Measurements from ENCODE around the gene POLR2A.
"Not testable (repeated sequence)": the region's sequence is repeated elsewhere in the genome, so short reads cannot be mapped to it uniquely, and the experiment has no call there.

POLR2A gene

GRCh38 chr17:7478276-7479212, 5.6 kb upstream of the POLR2A start:
- no peak for DNase-seq (ENCODE audit: low read depth)

- no peak for DNase-seq (ENCODE audit: low read depth)
These were observed 4.7 kb upstream of the POLR2A start, which contains the start of gene ZBTB4 for GRCh38 chr17:7479213-7480088. Gene ZBTB4 (minus strand): TSS chr17:7479631. CDS start chr17:7466801, 12,830 bp downstream.

GRCh38 chr17:7480089-7480384, 4.1 kb upstream of the POLR2A start:
- no peak for DNase-seq (ENCODE audit: low read depth)

- not testable (repeated sequence) for DNase-seq (ENCODE audit: low read depth)
These were observed 2.9 kb upstream of the POLR2A start, which contains the start of gene SLC35G6 for GRCh38 chr17:7481275-7481674. Gene SLC35G6 (plus strand): TSS chr17:7481446. CDS start chr17:7481517, 71 bp downstream.

- DNase-seq (ENCODE audit: low read depth), result not testable (repeated sequence)
These were observed 2.1 kb upstream of the POLR2A start for GRCh38 chr17:7481842-7482741.

GRCh38 chr17:7482742-7483088, 1.5 kb upstream of the POLR2A start:
- not testable (repeated sequence) for DNase-seq (ENCODE audit: low read depth)

- no peak for DNase-seq (ENCODE audit: low read depth)
These were observed 705 bp upstream of the POLR2A start for GRCh38 chr17:7483255-7484066.

GRCh38 chr17:7484919-7485377, 782 bp downstream of the POLR2A start:
- DNase-seq (ENCODE audit: low read depth), result no peak

- no peak for DNase-seq (ENCODE audit: low read depth)
These were observed 2.0 kb downstream of the POLR2A start for GRCh38 chr17:7486181-7486580.

DNA sequence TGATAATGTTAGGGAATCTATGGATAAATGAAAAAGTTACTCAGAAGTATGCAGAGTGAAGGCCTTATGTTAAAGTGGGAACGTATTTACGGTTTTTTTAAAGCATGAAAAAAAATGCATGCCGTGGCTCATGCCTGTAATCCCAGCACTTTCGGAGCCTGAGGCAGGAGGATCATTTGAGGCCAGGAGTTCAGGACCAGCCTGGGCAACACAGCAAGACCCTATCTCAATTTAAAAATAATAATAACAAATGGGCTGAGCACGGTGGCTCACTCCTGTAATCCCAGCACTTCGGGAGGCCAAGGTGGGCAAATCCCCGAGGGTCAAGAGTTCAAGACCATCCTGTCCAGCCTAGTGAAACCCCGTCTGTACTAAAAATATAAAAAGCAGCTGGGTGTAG, 6.0 kb downstream of the POLR2A start:
- no peak for DNase-seq (ENCODE audit: low read depth)

- DNase-seq (ENCODE audit: low read depth), result no peak
These were observed 7.4 kb downstream of the POLR2A start for GRCh38 chr17:7491583-7491982.

DNA sequence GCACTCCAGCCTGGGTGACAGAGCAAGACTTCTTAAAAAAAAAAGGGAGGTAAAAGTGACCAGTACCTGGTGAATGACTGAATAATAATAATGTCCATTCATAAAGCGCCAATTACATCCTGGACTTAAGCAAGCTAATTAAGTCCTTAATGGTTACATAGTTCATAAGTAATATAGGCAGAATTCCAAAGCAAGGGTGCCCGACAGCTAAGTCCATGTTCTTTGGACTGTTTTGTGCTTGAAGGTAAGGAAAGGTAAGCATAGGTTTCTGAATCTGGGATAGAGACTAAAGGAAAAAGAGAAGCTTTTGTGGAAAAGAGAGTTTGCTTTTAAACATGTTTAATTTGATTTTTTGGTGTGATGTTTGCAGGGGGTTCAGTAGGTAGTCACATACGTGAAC, 9.8 kb downstream of the POLR2A start:
- no peak for DNase-seq (ENCODE audit: low read depth)

GRCh38 chr17:7495906-7496434, 11.8 kb downstream of the POLR2A start:
- DNase-seq (ENCODE audit: low read depth), result no peak

DNA sequence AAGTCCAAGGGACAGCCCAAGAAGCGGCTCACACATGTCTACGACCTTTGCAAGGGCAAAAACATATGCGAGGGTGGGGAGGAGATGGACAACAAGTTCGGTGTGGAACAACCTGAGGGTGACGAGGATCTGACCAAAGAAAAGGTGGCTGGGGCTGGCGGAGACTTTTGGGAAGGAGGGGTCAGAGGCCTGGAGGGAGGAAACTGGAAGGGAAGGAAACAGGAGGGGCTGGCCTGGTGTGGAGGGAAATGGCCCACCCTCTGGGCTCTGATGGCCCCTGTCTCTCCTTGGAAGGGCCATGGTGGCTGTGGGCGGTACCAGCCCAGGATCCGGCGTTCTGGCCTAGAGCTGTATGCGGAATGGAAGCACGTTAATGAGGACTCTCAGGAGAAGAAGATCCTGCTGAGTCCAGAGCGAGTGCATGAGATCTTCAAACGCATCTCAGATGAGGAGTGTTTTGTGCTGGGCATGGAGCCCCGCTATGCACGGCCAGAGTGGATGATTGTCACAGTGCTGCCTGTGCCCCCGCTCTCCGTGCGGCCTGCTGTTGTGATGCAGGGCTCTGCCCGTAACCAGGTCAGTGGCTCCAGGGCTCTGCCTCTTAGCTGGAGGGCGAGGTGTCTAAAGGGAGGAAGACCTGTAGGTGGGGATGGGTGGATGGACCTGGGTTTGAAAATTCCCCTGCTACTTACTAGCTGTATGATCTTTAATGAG, 12.5 kb downstream of the POLR2A start:
- no peak for DNase-seq (ENCODE audit: low read depth)

- no peak for DNase-seq (ENCODE audit: low read depth)
These were observed 13.1 kb downstream of the POLR2A start for GRCh38 chr17:7497228-7497627.

DNA sequence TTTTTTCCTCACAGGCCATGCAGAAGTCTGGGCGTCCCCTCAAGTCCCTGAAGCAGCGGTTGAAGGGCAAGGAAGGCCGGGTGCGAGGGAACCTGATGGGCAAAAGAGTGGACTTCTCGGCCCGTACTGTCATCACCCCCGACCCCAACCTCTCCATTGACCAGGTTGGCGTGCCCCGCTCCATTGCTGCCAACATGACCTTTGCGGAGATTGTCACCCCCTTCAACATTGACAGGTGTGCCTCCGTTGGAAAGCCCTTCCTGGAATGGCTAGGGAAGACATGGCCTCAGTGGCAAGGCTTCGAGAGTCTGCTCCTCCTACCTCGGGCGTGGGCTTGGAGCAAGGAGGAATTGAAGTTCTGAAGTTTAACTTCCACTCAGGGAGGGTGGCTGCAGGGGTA, 13.5 kb downstream of the POLR2A start:
- DNase-seq (ENCODE audit: low read depth), result no peak

- no peak for DNase-seq (ENCODE audit: low read depth)
These were observed 15.0 kb downstream of the POLR2A start for GRCh38 chr17:7499161-7499560.

DNA sequence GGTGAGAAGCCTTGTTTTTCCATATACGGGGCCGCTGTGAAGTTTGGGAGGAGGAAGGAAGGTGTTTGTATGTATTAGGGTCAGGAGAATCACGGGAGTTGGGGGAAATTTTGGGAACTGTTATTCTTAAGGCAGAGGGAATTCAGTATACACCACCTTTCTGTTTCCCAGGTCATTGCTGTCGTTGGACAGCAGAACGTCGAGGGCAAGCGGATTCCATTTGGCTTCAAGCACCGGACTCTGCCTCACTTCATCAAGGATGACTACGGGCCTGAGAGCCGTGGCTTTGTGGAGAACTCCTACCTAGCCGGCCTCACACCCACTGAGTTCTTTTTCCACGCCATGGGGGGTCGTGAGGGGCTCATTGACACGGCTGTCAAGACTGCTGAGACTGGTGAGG, 17.6 kb downstream of the POLR2A start:
- DNase-seq (ENCODE audit: low read depth), result no peak

- no peak for DNase-seq (ENCODE audit: low read depth)
These were observed 18.1 kb downstream of the POLR2A start for GRCh38 chr17:7502171-7502847.

Measured in GM04503 (cell line).